Measurements from ENCODE around the gene MYOM3.

DNA sequence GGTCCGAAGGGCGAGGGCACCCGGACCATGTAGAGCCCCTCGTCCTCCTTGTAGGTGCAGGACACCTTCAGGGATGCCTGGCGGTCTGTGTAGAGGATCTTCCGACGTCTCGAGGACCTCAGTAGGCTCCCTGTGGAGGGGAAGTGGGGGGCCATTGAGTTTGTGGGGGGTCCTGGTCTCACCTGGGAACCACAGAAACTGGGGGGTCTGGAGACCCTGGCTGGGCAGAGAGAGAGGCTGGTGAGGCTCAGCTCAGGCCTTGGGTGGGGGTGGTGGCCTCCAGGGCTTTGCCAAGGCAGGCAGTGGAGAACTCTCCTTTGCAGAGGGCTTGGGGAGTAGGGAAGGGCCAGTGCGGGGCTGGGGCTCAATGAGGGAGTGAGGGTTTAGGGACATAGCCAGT lies 19.0 kb downstream of the MYOM3 start:
- TF ChIP-seq POLR2A (IDR thresholded peaks at IDR 0.05; ENCODE audit: low read depth, low read length) (no peak), RAD21 (IDR thresholded peaks at IDR 0.05; ENCODE audit: low read length) (no peak)
- TF ChIP-seq, protein P1, sequence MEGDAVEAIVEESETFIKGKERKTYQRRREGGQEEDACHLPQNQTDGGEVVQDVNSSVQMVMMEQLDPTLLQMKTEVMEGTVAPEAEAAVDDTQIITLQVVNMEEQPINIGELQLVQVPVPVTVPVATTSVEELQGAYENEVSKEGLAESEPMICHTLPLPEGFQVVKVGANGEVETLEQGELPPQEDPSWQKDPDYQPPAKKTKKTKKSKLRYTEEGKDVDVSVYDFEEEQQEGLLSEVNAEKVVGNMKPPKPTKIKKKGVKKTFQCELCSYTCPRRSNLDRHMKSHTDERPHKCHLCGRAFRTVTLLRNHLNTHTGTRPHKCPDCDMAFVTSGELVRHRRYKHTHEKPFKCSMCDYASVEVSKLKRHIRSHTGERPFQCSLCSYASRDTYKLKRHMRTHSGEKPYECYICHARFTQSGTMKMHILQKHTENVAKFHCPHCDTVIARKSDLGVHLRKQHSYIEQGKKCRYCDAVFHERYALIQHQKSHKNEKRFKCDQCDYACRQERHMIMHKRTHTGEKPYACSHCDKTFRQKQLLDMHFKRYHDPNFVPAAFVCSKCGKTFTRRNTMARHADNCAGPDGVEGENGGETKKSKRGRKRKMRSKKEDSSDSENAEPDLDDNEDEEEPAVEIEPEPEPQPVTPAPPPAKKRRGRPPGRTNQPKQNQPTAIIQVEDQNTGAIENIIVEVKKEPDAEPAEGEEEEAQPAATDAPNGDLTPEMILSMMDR (conservative IDR thresholded peaks at IDR 0.05; ENCODE audit: low read depth, low read length) = no peak
- TF ChIP-seq, protein P2, sequence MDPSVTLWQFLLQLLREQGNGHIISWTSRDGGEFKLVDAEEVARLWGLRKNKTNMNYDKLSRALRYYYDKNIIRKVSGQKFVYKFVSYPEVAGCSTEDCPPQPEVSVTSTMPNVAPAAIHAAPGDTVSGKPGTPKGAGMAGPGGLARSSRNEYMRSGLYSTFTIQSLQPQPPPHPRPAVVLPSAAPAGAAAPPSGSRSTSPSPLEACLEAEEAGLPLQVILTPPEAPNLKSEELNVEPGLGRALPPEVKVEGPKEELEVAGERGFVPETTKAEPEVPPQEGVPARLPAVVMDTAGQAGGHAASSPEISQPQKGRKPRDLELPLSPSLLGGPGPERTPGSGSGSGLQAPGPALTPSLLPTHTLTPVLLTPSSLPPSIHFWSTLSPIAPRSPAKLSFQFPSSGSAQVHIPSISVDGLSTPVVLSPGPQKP (IDR thresholded peaks at IDR 0.05; ENCODE audit: borderline replicate concordance, low read depth, low read length) = no peak
